PC-9 (cell line): ENCODE data around the gene IER3. TPM values are rescaled to one million over a fixed set of nuclear protein-coding genes. Genes with fewer than 3 reads are reported as not detected.

Source experiments
- BruUV-seq: library from RNA; stranded (reverse); fragments of 400-500 nt; replicated peaks from 2 replicates; lab custom pipeline; 2021; lab: Mats Ljungman, UMichigan
- CTCF ChIA-PET: fragments of 300-600 bp; sonication (Branson Sonifier 250); formaldehyde crosslinking; loops from one replicate; lab custom pipeline; 2022; ENCODE audit warnings: antibody characterized with exemption; lab: Charles Lee
- POLR2A ChIA-PET: fragments of 300-600 bp; sonication (Branson Sonifier 250); formaldehyde crosslinking; loops from one replicate; lab custom pipeline; 2022; ENCODE audit warnings: antibody characterized with exemption; ENCODE audit not compliant: unreplicated experiment; lab: Charles Lee
- DNase-seq, 2 experiments: peaks; one replicate each; pipeline versions ENCODE4 v3.0.0 to v3.0.0-alpha.2; 2015 to 2022; ENCODE audit warnings: mixed read lengths in 1 of 2
- H2AFZ ChIP-seq: fragments of 200-600 bp; sonication (generic); 2 replicates; pipeline ENCODE4 v1.8.1; 2017; ENCODE audit warnings: antibody characterized with exemption
- H3F3A ChIP-seq: fragments of 200-600 bp; sonication (generic); 2 replicates; pipeline ENCODE4 v1.8.1; 2017; ENCODE audit warnings: antibody characterized with exemption, mild to moderate bottlenecking, low read depth; ENCODE audit not compliant: insufficient read depth
- H3K27ac ChIP-seq: fragments of 200-600 bp; sonication (generic); 2 replicates; pipeline ENCODE4 v1.6.1; 2016; ENCODE audit warnings: mixed run types
- H3K27me3 ChIP-seq: fragments of 200-600 bp; sonication (generic); 2 replicates; pipeline ENCODE4 v1.6.1; 2016; ENCODE audit warnings: low read depth, mixed run types; ENCODE audit not compliant: insufficient read depth
- H3K36me3 ChIP-seq: fragments of 200-600 bp; sonication (generic); 2 replicates; pipeline ENCODE4 v1.6.1; 2016; ENCODE audit warnings: low read depth, mixed run types
- H3K4me1 ChIP-seq: fragments of 200-600 bp; sonication (generic); replicated peaks from 2 replicates; pipeline ENCODE4 v1.6.1; 2016; ENCODE audit warnings: mixed run types; ENCODE audit not compliant: insufficient read depth
- H3K4me2 ChIP-seq: fragments of 200-600 bp; sonication (generic); 2 replicates; pipeline ENCODE4 v1.6.1; 2017; ENCODE audit warnings: mixed run types
- H3K4me3 ChIP-seq: fragments of 200-600 bp; sonication (generic); 2 replicates; pipeline ENCODE4 v1.6.1; 2016; ENCODE audit warnings: mixed run types
- H3K79me2 ChIP-seq: fragments of 200-600 bp; sonication (generic); 2 replicates; pipeline ENCODE4 v1.6.1; 2017; ENCODE audit warnings: low read depth, mixed run types
- H3K9me2 ChIP-seq: fragments of 200-600 bp; sonication (generic); 2 replicates; pipeline ENCODE4 v1.8.1; 2017; ENCODE audit warnings: mild to moderate bottlenecking; ENCODE audit not compliant: insufficient read depth
- H3K9me3 ChIP-seq: fragments of 200-600 bp; sonication (generic); 2 replicates; pipeline ENCODE4 v1.8.1; 2016; ENCODE audit warnings: low read depth; ENCODE audit not compliant: insufficient read depth
- H4K20me1 ChIP-seq: fragments of 200-600 bp; sonication (generic); 2 replicates; pipeline ENCODE4 v1.8.1; 2017; ENCODE audit not compliant: insufficient read depth
- CTCF ChIP-seq: fragments of 200-600 bp; sonication (generic); conservative IDR thresholded peaks from 2 replicates; pipeline ENCODE4 v1.6.1; 2017; ENCODE audit warnings: mixed run types, antibody characterized with exemption, mild to moderate bottlenecking, moderate library complexity
- EZH2 ChIP-seq: fragments of 200-600 bp; sonication (generic); IDR thresholded peaks from 2 replicates; pipeline ENCODE4 v1.8.0; 2017; ENCODE audit warnings: antibody characterized with exemption, low read depth
- intact Hi-C: fragments of 100-400 bp; cut with micrococcal nuclease; formaldehyde crosslinking; loops from one replicate; pipeline ENCODE4 v1.10.0; 2022; ENCODE audit not compliant: unreplicated experiment
- total RNA-seq: library from RNA; stranded (reverse); gene quantifications from 2 replicates; pipeline ENCODE4 v1.2.3, GENCODE V29; 2021

IER3 gene
- total RNA-seq, 1 experiment from 2014 or later: 117 TPM

DNA sequence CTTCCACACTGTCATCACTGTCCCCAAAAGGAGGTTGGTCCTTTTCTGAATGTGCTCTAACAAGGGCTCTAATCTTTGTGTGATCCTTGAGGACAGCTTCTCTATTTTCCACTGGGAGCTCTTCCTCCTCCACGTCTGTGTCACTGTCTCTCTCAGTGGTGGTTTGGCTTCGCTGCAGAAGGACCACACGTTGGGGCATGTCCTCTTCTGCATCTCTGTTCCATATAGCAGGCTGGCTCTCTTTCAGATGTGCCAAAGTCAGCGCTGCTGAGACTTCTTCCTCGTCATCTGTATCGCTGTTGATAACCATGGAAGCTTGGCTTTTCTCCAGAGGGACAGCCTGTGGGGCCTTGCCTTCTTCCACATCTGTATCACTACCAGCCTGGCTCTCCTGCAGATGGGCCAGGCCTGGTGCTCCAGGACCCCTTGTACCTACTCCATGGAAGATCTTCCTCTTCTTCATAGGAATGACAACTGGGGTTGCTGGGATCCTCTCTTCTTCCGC lies 31.9 kb downstream of the IER3 start:
- TF ChIP-seq EZH2 (no peak), CTCF (no peak)
- no peak overlapping the region for H3K4me2 ChIP-seq
- H3K27me3 ChIP-seq: no peaks in the 10 kb centered on the region
- no peaks in the 10 kb centered on the region for H3K36me3 ChIP-seq
- H3K27ac ChIP-seq: no peak overlapping the region
- no peak overlapping the region for H2AFZ ChIP-seq
- DNase-seq: no peak
- peaks cover 8% of the 10 kb centered on the region; the same call in 1 of the 2 replicates for H3F3A ChIP-seq
- no peak overlapping the region for H3K4me3 ChIP-seq
- no peaks in the 10 kb centered on the region for H4K20me1 ChIP-seq
- H3K9me2 ChIP-seq: peaks cover 3% of the 10 kb centered on the region; the same call in 1 of the 2 replicates
- ChIA-PET POLR2A (no interaction called here), CTCF (no interaction called here)
- intact Hi-C loops: no loop called here
- no peaks in the 10 kb centered on the region for H3K9me3 ChIP-seq
- no TSS peak for BruUV-seq
- H3K79me2 ChIP-seq: no peaks in the 10 kb centered on the region
- H3K4me1 ChIP-seq: peaks cover 15% of the 10 kb centered on the region

GRCh38 chr6:30711758-30712380 lies 32.5 kb downstream of the IER3 start:
- Histone ChIP-seq H3K9me2 (peaks cover 3% of the 10 kb centered on the region; the same call in 1 of the 2 replicates), H4K20me1 (no peaks in the 10 kb centered on the region), H3K79me2 (no peaks in the 10 kb centered on the region), H3K9me3 (no peaks in the 10 kb centered on the region), H3K4me3 (no peak overlapping the region), H2AFZ (no peak overlapping the region), H3K36me3 (no peaks in the 10 kb centered on the region), H3K27ac (no peak overlapping the region), H3K4me2 (no peak overlapping the region), H3K27me3 (no peaks in the 10 kb centered on the region), H3F3A (peaks cover 11% of the 10 kb centered on the region; the same call in 1 of the 2 replicates), H3K4me1 (peaks cover 21% of the 10 kb centered on the region)
- ChIA-PET CTCF (no interaction called here), POLR2A (no interaction called here)
- DNase-seq: no peak
- TF ChIP-seq EZH2 (no peak), CTCF (no peak)
- no TSS peak for BruUV-seq
- intact Hi-C loops: no loop called here

GRCh38 chr6:30709101-30709868 lies 35.1 kb downstream of the IER3 start:
- Histone ChIP-seq H3K9me3 (no peaks in the 10 kb centered on the region), H3F3A (peaks cover 11% of the 10 kb centered on the region; the same call in 1 of the 2 replicates), H3K79me2 (no peaks in the 10 kb centered on the region), H4K20me1 (no peaks in the 10 kb centered on the region), H3K27me3 (no peaks in the 10 kb centered on the region), H2AFZ (no peak overlapping the region), H3K9me2 (peaks cover 3% of the 10 kb centered on the region; the same call in 1 of the 2 replicates), H3K4me1 (peaks cover 12% of the 10 kb centered on the region), H3K36me3 (no peaks in the 10 kb centered on the region), H3K27ac (no peak overlapping the region), H3K4me3 (no peak overlapping the region), H3K4me2 (no peak overlapping the region)
- TF ChIP-seq EZH2 (no peak), CTCF (no peak)
- no TSS peak for BruUV-seq
- CTCF ChIA-PET: no interaction called here
- intact Hi-C loops: no loop called here
- POLR2A ChIA-PET: no interaction called here
- DNase-seq: no peak
